Fibroblast of villous mesenchyme (primary cell): ENCODE measurements around the gene TMEM220. TPM values are rescaled to one million over a fixed set of nuclear protein-coding genes. Genes with fewer than 3 reads are reported as not detected.

Experiments used
- DNase-seq: peaks from one replicate; pipeline ENCODE4 v3.0.0-alpha.2; 2010; ENCODE audit warnings: low read depth
- H3K4me3 ChIP-seq: 2 replicates; pipeline ENCODE4 v1.5.1; 2011; ENCODE audit warnings: low read depth, mild to moderate bottlenecking, low read length
- CTCF ChIP-seq: IDR thresholded peaks from 2 replicates; pipeline ENCODE4 v1.5.1; 2012; ENCODE audit warnings: low read depth, mild to moderate bottlenecking, low read length; ENCODE audit not compliant: insufficient read depth
- total RNA-seq: library from RNA; depleted of rRNA; stranded (reverse); fragments of >200 nt; gene quantifications from 2 replicates; pipeline ENCODE4 v1.2.3, GENCODE V29; 2012

Gene TMEM220
- total RNA-seq, 1 donor = 2.6 TPM

GRCh38 chr17:10767232-10767631, 37.4 kb upstream of the TMEM220 start:
- TF ChIP-seq CTCF = no peak
- DNase-seq = no peak
- H3K4me3 ChIP-seq = no peak overlapping the region

GRCh38 chr17:10762037-10762436, 32.2 kb upstream of the TMEM220 start:
- no peak for DNase-seq

GRCh38 chr17:10761281-10761680, 31.5 kb upstream of the TMEM220 start:
- H3K4me3 ChIP-seq = no peak overlapping the region
- TF ChIP-seq CTCF = no peak
- DNase-seq = no peak

More at GRCh38 chr17:10762037-10762436, 32.2 kb upstream of the TMEM220 start:
- no peak overlapping the region for H3K4me3 ChIP-seq
- no peak for TF ChIP-seq CTCF

- H3K4me3 ChIP-seq = no peak overlapping the region
- DNase-seq = no peak
- TF ChIP-seq CTCF = no peak
Measured at GRCh38 chr17:10758062-10758461, 28.2 kb upstream of the TMEM220 start.

- TF ChIP-seq CTCF = no peak
- no peak overlapping the region for H3K4me3 ChIP-seq
- no peak for DNase-seq
Measured at GRCh38 chr17:10757647-10758046, 27.8 kb upstream of the TMEM220 start.

GRCh38 chr17:10757067-10757466, 27.2 kb upstream of the TMEM220 start:
- no peak for DNase-seq
- H3K4me3 ChIP-seq = no peak overlapping the region
- TF ChIP-seq CTCF = no peak

GRCh38 chr17:10756619-10757018, 26.8 kb upstream of the TMEM220 start:
- DNase-seq = no peak
- TF ChIP-seq CTCF = no peak
- H3K4me3 ChIP-seq = no peak overlapping the region
